GM23248 (cell line): ENCODE data around the gene DPYD. TPM values are rescaled to one million over a fixed set of nuclear protein-coding genes. Genes with fewer than 3 reads are reported as not detected.

Experiments used
- DNase-seq: peaks from one replicate; pipeline ENCODE4 v3.0.0-alpha.2; 2015
- H2AFZ ChIP-seq: fragments of 200-600 bp; sonication (generic); 2 replicates; pipeline ENCODE4 v1.6.1; 2016; ENCODE audit warnings: antibody characterized with exemption
- H3F3A ChIP-seq: fragments of 200-600 bp; sonication (generic); 2 replicates; pipeline ENCODE4 v1.6.1; 2016; ENCODE audit warnings: mild to moderate bottlenecking, antibody characterized with exemption, mixed run types; ENCODE audit not compliant: insufficient read depth
- H3K27ac ChIP-seq: fragments of 200-600 bp; sonication (generic); 2 replicates; pipeline ENCODE4 v1.5.1; 2016; ENCODE audit warnings: mild to moderate bottlenecking
- H3K27me3 ChIP-seq: fragments of 200-600 bp; sonication (generic); replicated peaks from 2 replicates; pipeline ENCODE4 v1.6.1; 2016; ENCODE audit warnings: mild to moderate bottlenecking; ENCODE audit not compliant: insufficient read depth
- H3K36me3 ChIP-seq: fragments of 200-600 bp; sonication (generic); 2 replicates; pipeline ENCODE4 v1.6.1; 2016; ENCODE audit warnings: low read depth, mild to moderate bottlenecking
- H3K4me1 ChIP-seq: fragments of 200-600 bp; sonication (generic); 2 replicates; pipeline ENCODE4 v1.6.1; 2016; ENCODE audit warnings: mild to moderate bottlenecking; ENCODE audit not compliant: insufficient read depth
- H3K4me2 ChIP-seq: fragments of 200-600 bp; sonication (generic); one replicate; pipeline ENCODE4 v1.6.1; 2016; ENCODE audit warnings: mild to moderate bottlenecking; ENCODE audit not compliant: unreplicated experiment
- H3K4me3 ChIP-seq: fragments of 200-600 bp; sonication (generic); 2 replicates; pipeline ENCODE4 v1.5.1; 2016; ENCODE audit warnings: mild to moderate bottlenecking
- H3K79me2 ChIP-seq: fragments of 200-600 bp; sonication (generic); 2 replicates; pipeline ENCODE4 v1.6.1; 2016; ENCODE audit warnings: mild to moderate bottlenecking; ENCODE audit not compliant: insufficient read depth
- H3K9ac ChIP-seq: fragments of 200-600 bp; sonication (generic); 2 replicates; pipeline ENCODE4 v1.6.1; 2016; ENCODE audit warnings: mild to moderate bottlenecking
- H3K9me2 ChIP-seq: fragments of 200-600 bp; sonication (generic); 2 replicates; pipeline ENCODE4 v1.6.1; 2016; ENCODE audit warnings: mixed run types, mild to moderate bottlenecking, moderate library complexity; ENCODE audit not compliant: insufficient read depth
- H3K9me3 ChIP-seq: fragments of 200-600 bp; sonication (generic); one replicate; pipeline ENCODE4 v1.6.1; 2017; ENCODE audit warnings: low read depth
- H4K20me1 ChIP-seq: fragments of 200-600 bp; sonication (generic); 2 replicates; pipeline ENCODE4 v1.6.0; 2016; ENCODE audit not compliant: insufficient read depth
- EZH2 ChIP-seq: fragments of 200-600 bp; sonication (generic); IDR thresholded peaks from 2 replicates; pipeline ENCODE4 v1.6.1; 2018; ENCODE audit warnings: antibody characterized with exemption, mild to moderate bottlenecking; ENCODE audit not compliant: insufficient read depth, poor library complexity, severe bottlenecking
- EZH2phosphoT487 ChIP-seq: fragments of 200-600 bp; sonication (generic); IDR thresholded peaks from 2 replicates; pipeline ENCODE4 v1.6.1; 2018; ENCODE audit warnings: antibody characterized with exemption, moderate library complexity, mild to moderate bottlenecking, low read depth; ENCODE audit not compliant: insufficient read depth
- WGBS, 2 experiments: methylation state at CpG; one replicate each; pipeline ENCODE4 v1.1.6; 2015 to 2017; ENCODE audit warnings: low lambda C conversion rate in 2 of 2, low coverage in 1 of 2; ENCODE audit errors: missing lambda C conversion rate in 2 of 2; 5-methylcytosine and 5-hydroxymethylcytosine counted together
- in situ Hi-C: fragments of 300-500 bp; cut with MboI; formaldehyde crosslinking; loops from 2 replicates; pipeline ENCODE4 v1.15.0; 2020
- polyA plus RNA-seq: library from polyadenylated mRNA; unstranded; fragments of >200 nt; fragmentation: Nextera tagmentation; extraction: Ambion mirVana; gene quantifications from 2 replicates; pipeline ENCODE4 v1.2.1, GENCODE V29; 2016
- total RNA-seq: library from RNA; depleted of rRNA; stranded (reverse); fragments of >200 nt; shearing (Covaris generic); gene quantifications from 2 replicates; pipeline ENCODE4 v1.2.3, GENCODE V29; 2014

The DPYD gene
- total and polyA plus RNA-seq, 2 experiments from 2014 or later, result 38.4 to 70.7 TPM

- 89 to 97% methylated on average over 2 of the region's 2 CpGs for WGBS, 2 experiments
- H3K4me2 ChIP-seq, result no peak overlapping the region
- H3K27me3 ChIP-seq, result no peaks in the 10 kb centered on the region
- TF ChIP-seq EZH2phosphoT487 (no peak), EZH2 (no peak)
- no peaks in the 10 kb centered on the region for H4K20me1 ChIP-seq
- DNase-seq, result no peak
- no peaks in the 10 kb centered on the region for H3K9me3 ChIP-seq
- H3K4me3 ChIP-seq, result no peak overlapping the region
- no peak overlapping the region for H2AFZ ChIP-seq
- H3K27ac ChIP-seq, result no peak overlapping the region
- no peaks in the 10 kb centered on the region for H3F3A ChIP-seq
- no peaks in the 10 kb centered on the region for H3K79me2 ChIP-seq
- no peaks in the 10 kb centered on the region for H3K9me2 ChIP-seq
- no peak overlapping the region for H3K9ac ChIP-seq
- peaks cover 3% of the 10 kb centered on the region for H3K36me3 ChIP-seq
- in situ Hi-C loops, result no loop called here
- H3K4me1 ChIP-seq, result no peaks in the 10 kb centered on the region
These were observed 235.5 kb downstream of the DPYD start for GRCh38 chr1:97685360-97685759.

- Histone ChIP-seq H3K79me2 (no peaks in the 10 kb centered on the region), H3K9ac (no peak overlapping the region), H3K27ac (no peak overlapping the region), H4K20me1 (no peaks in the 10 kb centered on the region), H3K4me3 (no peak overlapping the region), H3K4me2 (no peak overlapping the region), H3K36me3 (peaks cover 14% of the 10 kb centered on the region), H3K9me3 (no peaks in the 10 kb centered on the region), H3K9me2 (no peaks in the 10 kb centered on the region), H3K4me1 (no peaks in the 10 kb centered on the region), H3K27me3 (no peaks in the 10 kb centered on the region), H2AFZ (no peak overlapping the region), H3F3A (no peaks in the 10 kb centered on the region)
- TF ChIP-seq EZH2, result no peak
- TF ChIP-seq EZH2phosphoT487, result no peak
- DNase-seq, result no peak
- in situ Hi-C loops, result no loop called here
These were observed 239.9 kb downstream of the DPYD start for GRCh38 chr1:97680894-97681293.

GRCh38 chr1:97680470-97680869 is 240.4 kb downstream of the DPYD start:
- no peaks in the 10 kb centered on the region for H3K79me2 ChIP-seq
- peaks cover 12% of the 10 kb centered on the region for H3K36me3 ChIP-seq
- H3K4me2 ChIP-seq, result no peak overlapping the region
- no peaks in the 10 kb centered on the region for H4K20me1 ChIP-seq
- no peaks in the 10 kb centered on the region for H3F3A ChIP-seq
- no peak overlapping the region for H3K9ac ChIP-seq
- no peak overlapping the region for H3K4me3 ChIP-seq
- no peak overlapping the region for H3K27ac ChIP-seq
- TF ChIP-seq EZH2phosphoT487, result no peak
- TF ChIP-seq EZH2, result no peak
- 83 to 88% methylated on average over 3 of the region's 3 CpGs for WGBS, 2 experiments
- no peaks in the 10 kb centered on the region for H3K9me3 ChIP-seq
- DNase-seq, result no peak
- H3K4me1 ChIP-seq, result no peaks in the 10 kb centered on the region
- in situ Hi-C loops, result no loop called here
- H2AFZ ChIP-seq, result no peak overlapping the region
- no peaks in the 10 kb centered on the region for H3K9me2 ChIP-seq
- no peaks in the 10 kb centered on the region for H3K27me3 ChIP-seq

GRCh38 chr1:97677702-97678101 is 243.1 kb downstream of the DPYD start:
- Histone ChIP-seq H3K4me2 (no peak overlapping the region), H3K36me3 (peaks cover 17% of the 10 kb centered on the region), H3K79me2 (no peaks in the 10 kb centered on the region), H4K20me1 (no peaks in the 10 kb centered on the region), H3K9me2 (no peaks in the 10 kb centered on the region), H3K4me1 (no peaks in the 10 kb centered on the region), H3F3A (no peaks in the 10 kb centered on the region), H3K4me3 (no peak overlapping the region), H3K27me3 (no peaks in the 10 kb centered on the region), H3K27ac (no peak overlapping the region), H3K9ac (no peak overlapping the region), H2AFZ (no peak overlapping the region), H3K9me3 (no peaks in the 10 kb centered on the region)
- no peak for DNase-seq
- TF ChIP-seq EZH2, result no peak
- TF ChIP-seq EZH2phosphoT487, result no peak
- in situ Hi-C loops, result no loop called here
- 96 to 97% methylated on average over 4 of the region's 4 CpGs for WGBS, 2 experiments

- TF ChIP-seq EZH2 (no peak), EZH2phosphoT487 (no peak)
- Histone ChIP-seq H3F3A (no peaks in the 10 kb centered on the region), H3K4me1 (no peaks in the 10 kb centered on the region), H3K79me2 (no peaks in the 10 kb centered on the region), H3K9me3 (no peaks in the 10 kb centered on the region), H2AFZ (no peak overlapping the region), H4K20me1 (no peaks in the 10 kb centered on the region), H3K9ac (no peak overlapping the region), H3K36me3 (peaks cover 17% of the 10 kb centered on the region), H3K27ac (no peak overlapping the region), H3K4me3 (no peak overlapping the region), H3K27me3 (no peaks in the 10 kb centered on the region), H3K4me2 (no peak overlapping the region), H3K9me2 (no peaks in the 10 kb centered on the region)
- in situ Hi-C loops, result no loop called here
- no peak for DNase-seq
- 94 to 98% methylated on average over 4 of the region's 4 CpGs for WGBS, 2 experiments
These were observed 246.3 kb downstream of the DPYD start for GRCh38 chr1:97674517-97674916.
